ENCODE results near the gene FKBP6. TPM values are rescaled to one million over a fixed set of nuclear protein-coding genes. Genes with fewer than 3 reads are reported as not detected.
"Not testable (repeated sequence)": the region's sequence is repeated elsewhere in the genome, so short reads cannot be mapped to it uniquely, and the experiment has no call there.

The FKBP6 gene
- total RNA-seq, 1 experiment from 2014 or later, result not detected

DNA sequence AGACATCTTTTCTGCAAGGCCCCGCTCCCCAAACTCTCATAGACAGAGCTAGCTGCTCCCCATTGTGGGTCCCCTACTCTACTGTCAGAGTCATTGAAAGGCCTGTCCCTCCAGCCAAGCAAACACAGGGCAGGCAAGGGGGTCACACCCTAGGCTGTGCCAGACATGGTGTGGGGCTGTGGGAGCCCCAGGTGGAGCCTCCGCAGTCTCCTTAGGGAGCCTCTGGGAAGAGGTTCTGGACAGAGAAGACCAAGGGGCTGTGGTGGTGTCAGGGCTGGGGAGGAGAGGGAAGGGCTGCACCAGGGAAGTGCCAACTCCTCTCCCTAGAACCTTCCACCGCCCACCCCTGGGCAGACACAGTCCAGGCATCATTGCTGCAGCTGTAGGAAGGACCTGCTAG is 76.9 kb downstream of the FKBP6 start:
- not testable (repeated sequence) for H2AK5ac ChIP-seq (ENCODE audit: insufficient read length, low read length); H3K9me3 ChIP-seq (ENCODE audit: control insufficient read depth, low read depth, low read length); H3K4me2 ChIP-seq (ENCODE audit: insufficient read depth, insufficient read length, low read length); H3K23ac ChIP-seq (ENCODE audit: insufficient read length, low read depth, low read length); H3K27ac Mint-ChIP-seq; H2BK120ac ChIP-seq (ENCODE audit: low read depth, low read length, poor library complexity, severe bottlenecking); H2BK12ac ChIP-seq (ENCODE audit: insufficient read length, low read depth, low read length); H4K91ac ChIP-seq (ENCODE audit: insufficient read length, low read depth, low read length); H3K4me1 ChIP-seq (ENCODE audit: insufficient read depth, low read length); H3K23me2 ChIP-seq (ENCODE audit: insufficient read length, low read depth, low read length, poor library complexity, severe bottlenecking); H4K20me1 ChIP-seq (ENCODE audit: control insufficient read depth, insufficient read depth, insufficient read length); H3K56ac ChIP-seq (ENCODE audit: insufficient read length, low read depth, low read length); H3K36me3 Mint-ChIP-seq (ENCODE audit: insufficient read depth in 1 of 3, low read depth in 3 of 3); H2BK5ac ChIP-seq (ENCODE audit: insufficient read length, low read length); H3K4me1 Mint-ChIP-seq; H3K9ac ChIP-seq (ENCODE audit: extremely low read depth, insufficient read length, low read length); H3K4me3 Mint-ChIP-seq; H2BK20ac ChIP-seq (ENCODE audit: low read depth, low read length, poor library complexity, severe bottlenecking); H3K27me3 Mint-ChIP-seq (ENCODE audit: low read depth); H3K18ac ChIP-seq (ENCODE audit: insufficient read length, low read depth, low read length); H3K27me3 ChIP-seq (ENCODE audit: insufficient read depth, low read length); H3K79me1 ChIP-seq (ENCODE audit: insufficient read depth, low read depth, low read length, poor library complexity, severe bottlenecking); H3K4ac ChIP-seq (ENCODE audit: low read depth, low read length); H2BK15ac ChIP-seq (ENCODE audit: low read depth, low read length); H3K9me3 Mint-ChIP-seq; H3T11ph ChIP-seq (ENCODE audit: low read length); DNase-seq; H3K27ac ChIP-seq (ENCODE audit: insufficient read length, low read depth, low read length); H3K14ac ChIP-seq (ENCODE audit: insufficient read depth, low read length); H4K5ac ChIP-seq (ENCODE audit: insufficient read length, low read depth, low read length); H3K79me2 ChIP-seq (ENCODE audit: insufficient read depth, low read length); H2AFZ ChIP-seq (ENCODE audit: low read length); H4K8ac ChIP-seq (replicated peaks; ENCODE audit: insufficient read length, low read depth, low read length)
- no CpG with 5 or more reads among the region's 3 CpGs for WGBS (ENCODE audit: extremely low coverage, insufficient read length, low lambda C conversion rate)

Other genes with a start within 250 kb of the FKBP6 start
- not detected in 2 replicates for gene SPDYE9, start 242.1 kb upstream of the FKBP6 start, total RNA-seq (2021)
- 64.2 and 66.8 TPM in 2 replicates for gene NSUN5, start 19.3 kb upstream of the FKBP6 start, total RNA-seq (2021)
- gene TRIM50, start 79 bp upstream of the FKBP6 start, total RNA-seq (2021), result not detected in 2 replicates
- gene FZD9, start 105.6 kb downstream of the FKBP6 start, total RNA-seq (2021), result 1.9 and 2.1 TPM in 2 replicates
- 95.7 and 96.4 TPM in 2 replicates for gene BAZ1B, start 194.1 kb downstream of the FKBP6 start, total RNA-seq (2021)
- gene BCL7B, start 229.5 kb downstream of the FKBP6 start, total RNA-seq (2021), result 46.4 and 48.9 TPM in 2 replicates